GM18867 (cell line): ENCODE results near the gene ZSCAN16.

ENCODE experiments used
- ATAC-seq: cut with Tn5 transposase; IDR thresholded peaks from one replicate; pipeline ENCODE4 v1.9.1; 2021; ENCODE audit warnings: mild to moderate bottlenecking, moderate library complexity; ENCODE audit not compliant: unreplicated experiment

Gene ZSCAN16

GRCh38 chr6:28167926-28168325 lies 43.5 kb downstream of the ZSCAN16 start:
- no peak for ATAC-seq

GRCh38 chr6:28171271-28171670 lies 46.9 kb downstream of the ZSCAN16 start:
- ATAC-seq = no peak

- ATAC-seq = no peak
These were observed 47.6 kb downstream of the ZSCAN16 start for GRCh38 chr6:28172006-28172405.

GRCh38 chr6:28176373-28176772 lies 52.0 kb downstream of the ZSCAN16 start:
- no peak for ATAC-seq
